H9 (cell line): ENCODE measurements around the gene ITIH4. TPM values are rescaled to one million over a fixed set of nuclear protein-coding genes. Genes with fewer than 3 reads are reported as not detected.

Experiments
- DNase-seq: peaks from one replicate; pipeline ENCODE4 v3.0.0-alpha.2; 2017
- H2AFZ ChIP-seq: one replicate; pipeline ENCODE4 v1.6.1; 2013; ENCODE audit warnings: mild to moderate bottlenecking, low read length, control low read depth, moderate library complexity
- H2AK5ac ChIP-seq: 2 replicates; pipeline ENCODE4 v1.6.1; 2013; ENCODE audit warnings: low read length, control low read depth, mixed read lengths; ENCODE audit not compliant: insufficient read length
- H2BK120ac ChIP-seq: one replicate; pipeline ENCODE4 v1.6.1; 2013; ENCODE audit warnings: low read depth, mild to moderate bottlenecking, low read length, control low read depth, inconsistent platforms; ENCODE audit not compliant: poor library complexity, severe bottlenecking
- H2BK12ac ChIP-seq: 2 replicates; pipeline ENCODE4 v1.6.1; 2013; ENCODE audit warnings: low read length, control low read depth, mixed read lengths, low read depth; ENCODE audit not compliant: insufficient read length
- H2BK15ac ChIP-seq: 2 replicates; pipeline ENCODE4 v1.6.1; 2013; ENCODE audit warnings: low read depth, low read length, control low read depth
- H2BK20ac ChIP-seq: one replicate; pipeline ENCODE4 v1.6.1; 2013; ENCODE audit warnings: low read depth, mild to moderate bottlenecking, low read length, control low read depth, inconsistent platforms; ENCODE audit not compliant: poor library complexity, severe bottlenecking
- H2BK5ac ChIP-seq: 2 replicates; pipeline ENCODE4 v1.6.1; 2013; ENCODE audit warnings: low read length, control low read depth, mixed read lengths; ENCODE audit not compliant: insufficient read length
- H3K14ac ChIP-seq: 2 replicates; pipeline ENCODE4 v1.6.1; 2013; ENCODE audit warnings: low read length, control low read depth; ENCODE audit not compliant: insufficient read depth
- H3K18ac ChIP-seq: 2 replicates; pipeline ENCODE4 v1.6.1; 2013; ENCODE audit warnings: low read depth, mild to moderate bottlenecking, mixed read lengths, low read length, control low read depth; ENCODE audit not compliant: insufficient read length
- H3K23ac ChIP-seq: 2 replicates; pipeline ENCODE4 v1.6.1; 2013; ENCODE audit warnings: low read length, control low read depth, mixed read lengths, low read depth; ENCODE audit not compliant: insufficient read length
- H3K23me2 ChIP-seq: 2 replicates; pipeline ENCODE4 v1.6.1; 2013; ENCODE audit warnings: low read depth, mild to moderate bottlenecking, mixed read lengths, low read length, control low read depth; ENCODE audit not compliant: insufficient read length, poor library complexity, severe bottlenecking
- H3K27ac ChIP-seq: 2 replicates; pipeline ENCODE4 v1.5.1; 2013; ENCODE audit warnings: low read length, control low read depth, mixed read lengths, low read depth; ENCODE audit not compliant: insufficient read length
- H3K27me3 ChIP-seq: 2 replicates; pipeline ENCODE4 v1.6.1; 2013; ENCODE audit warnings: low read length, control low read depth, inconsistent platforms; ENCODE audit not compliant: insufficient read depth
- H3K4ac ChIP-seq: 2 replicates; pipeline ENCODE4 v1.6.1; 2013; ENCODE audit warnings: low read depth, mild to moderate bottlenecking, control low read depth, inconsistent platforms, low read length, moderate library complexity
- H3K4me1 ChIP-seq: 2 replicates; pipeline ENCODE4 v1.6.1; 2013; ENCODE audit warnings: low read length, control low read depth, inconsistent platforms; ENCODE audit not compliant: insufficient read depth
- H3K4me2 ChIP-seq: 2 replicates; pipeline ENCODE4 v1.6.1; 2013; ENCODE audit warnings: low read length, control low read depth, mixed read lengths; ENCODE audit not compliant: insufficient read length, insufficient read depth
- H3K56ac ChIP-seq: 2 replicates; pipeline ENCODE4 v1.6.1; 2013; ENCODE audit warnings: low read depth, mild to moderate bottlenecking, mixed read lengths, low read length, control low read depth; ENCODE audit not compliant: insufficient read length
- H3K79me1 ChIP-seq: 2 replicates; pipeline ENCODE4 v1.6.1; 2013; ENCODE audit warnings: low read depth, mild to moderate bottlenecking, moderate library complexity, low read length, control low read depth, inconsistent platforms; ENCODE audit not compliant: insufficient read depth, poor library complexity, severe bottlenecking
- H3K79me2 ChIP-seq: 2 replicates; pipeline ENCODE4 v1.6.1; 2013; ENCODE audit warnings: low read length, control low read depth, inconsistent platforms; ENCODE audit not compliant: insufficient read depth
- H3K9ac ChIP-seq: 2 replicates; pipeline ENCODE4 v1.6.1; 2013; ENCODE audit warnings: low read length, control low read depth, mixed read lengths; ENCODE audit not compliant: insufficient read length; ENCODE audit errors: extremely low read depth
- H3K9me3 ChIP-seq: one replicate; pipeline ENCODE4 v1.6.1; 2013; ENCODE audit warnings: low read depth, low read length, inconsistent platforms; ENCODE audit not compliant: control insufficient read depth
- H3T11ph ChIP-seq: one replicate; pipeline ENCODE4 v1.6.1; 2013; ENCODE audit warnings: mild to moderate bottlenecking, low read length, control low read depth, inconsistent platforms
- H4K20me1 ChIP-seq: one replicate; pipeline ENCODE4 v1.6.1; 2013; ENCODE audit not compliant: control insufficient read depth, insufficient read length, insufficient read depth
- H4K5ac ChIP-seq: 2 replicates; pipeline ENCODE4 v1.6.1; 2013; ENCODE audit warnings: low read depth, mild to moderate bottlenecking, mixed read lengths, low read length, control low read depth; ENCODE audit not compliant: insufficient read length
- H4K8ac ChIP-seq: replicated peaks from 2 replicates; pipeline ENCODE4 v1.6.1; 2013; ENCODE audit warnings: low read length, control low read depth, mixed read lengths, low read depth; ENCODE audit not compliant: insufficient read length
- H4K91ac ChIP-seq: 2 replicates; pipeline ENCODE4 v1.6.1; 2013; ENCODE audit warnings: low read depth, mild to moderate bottlenecking, moderate library complexity, mixed read lengths, low read length, control low read depth; ENCODE audit not compliant: insufficient read length
- H3K27ac Mint-ChIP-seq, 3 experiments: 2 replicates in 2 of 3; 3 replicates in 1 of 3; pipeline ENCODE4 v1.8.0; 2020 to 2021; ENCODE audit warnings: mixed read lengths in 3 of 3, mild to moderate bottlenecking in 1 of 3, moderate library complexity in 1 of 3
- H3K27me3 Mint-ChIP-seq: 2 replicates; pipeline ENCODE4 v1.8.0; 2021; ENCODE audit warnings: low read depth, mild to moderate bottlenecking, moderate library complexity, mixed read lengths
- H3K36me3 Mint-ChIP-seq, 3 experiments: 2 replicates in 2 of 3; 3 replicates in 1 of 3; pipeline ENCODE4 v1.8.0; 2020 to 2021; ENCODE audit warnings: low read depth in 3 of 3, mixed read lengths in 3 of 3; ENCODE audit not compliant: insufficient read depth in 1 of 3
- H3K4me1 Mint-ChIP-seq, 2 experiments: 2 replicates each; pipeline ENCODE4 v1.8.0; 2020; ENCODE audit warnings: mixed read lengths in 2 of 2
- H3K4me3 Mint-ChIP-seq, 2 experiments: 2 replicates in 1 of 2; 3 replicates in 1 of 2; pipeline ENCODE4 v1.8.0; 2020 to 2021; ENCODE audit warnings: mild to moderate bottlenecking in 2 of 2, mixed read lengths in 2 of 2, moderate library complexity in 1 of 2
- H3K9me3 Mint-ChIP-seq, 2 experiments: 2 replicates in 1 of 2; 3 replicates in 1 of 2; pipeline ENCODE4 v1.8.0; 2020; ENCODE audit warnings: mild to moderate bottlenecking in 2 of 2, mixed read lengths in 2 of 2, moderate library complexity in 1 of 2
- WGBS: extraction: QIAGEN DNeasy Blood & Tissue Kit; methylation state at CpG from one replicate; pipeline ENCODE4 v1.1.7; 2013; ENCODE audit warnings: missing lambda C conversion rate, low lambda C conversion rate, mixed read lengths; ENCODE audit not compliant: insufficient read length; ENCODE audit errors: extremely low coverage; 5-methylcytosine and 5-hydroxymethylcytosine counted together
- total RNA-seq: library from RNA; stranded (reverse); gene quantifications from 2 replicates; pipeline ENCODE4 v1.2.1, GENCODE V29; 2021
- TF ChIP-seq, protein P1 (sequence below): fragments of 200-600 bp; sonication (generic); conservative IDR thresholded peaks from 3 replicates; pipeline ENCODE4 v1.8.0; 2021; ENCODE audit warnings: antibody characterized with exemption, mild to moderate bottlenecking

ITIH4 gene
- total RNA-seq, 1 experiment from 2014 or later, result 3.0 TPM

DNA sequence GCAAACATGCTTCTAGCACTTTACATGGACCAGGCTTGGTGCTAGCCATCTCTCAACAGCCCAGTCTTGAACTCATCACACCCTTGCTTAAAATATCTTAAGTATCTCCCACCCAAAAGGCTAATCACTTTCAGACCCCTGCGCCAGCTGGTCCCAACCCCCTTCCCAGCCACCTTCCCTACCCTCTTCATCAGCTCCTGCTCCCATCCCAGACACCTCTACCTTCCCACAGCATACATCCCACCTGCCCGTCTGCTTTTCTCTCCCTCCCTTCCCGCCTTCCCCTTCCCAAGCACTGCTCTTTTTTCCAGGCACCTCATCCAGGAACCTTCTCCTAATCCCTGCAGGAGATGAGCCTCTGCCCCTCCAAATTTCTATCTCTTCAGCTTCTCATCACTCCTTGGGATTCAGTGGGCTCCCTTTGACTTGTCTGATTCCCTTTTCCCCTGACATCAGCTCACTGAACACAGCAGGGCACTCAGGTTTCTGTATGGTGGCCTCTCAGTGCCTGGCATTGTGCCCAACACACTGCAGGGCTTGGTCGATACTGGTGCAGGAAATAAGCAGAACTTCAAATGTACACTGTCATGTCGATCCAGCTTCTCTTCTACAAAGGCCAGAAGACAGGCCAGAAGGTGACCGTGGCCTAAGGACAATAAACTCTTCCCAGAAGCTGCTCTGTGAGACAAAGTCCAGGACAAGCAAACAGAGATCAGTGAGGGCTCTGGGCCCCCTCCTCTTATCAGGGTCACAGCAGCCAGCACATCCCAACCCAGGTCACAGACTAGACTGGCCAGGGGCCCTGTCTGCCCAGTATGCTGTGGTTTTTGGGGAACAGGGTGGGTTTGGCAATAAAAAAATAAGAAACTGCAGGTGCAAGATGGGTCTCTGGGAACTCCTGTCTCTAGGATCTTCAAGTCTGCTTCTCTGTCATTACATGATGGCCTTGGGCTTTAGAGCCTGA lies 55.3 kb downstream of the ITIH4 start:
- Histone ChIP-seq H3K79me1 (no peaks in the 10 kb centered on the region), H3K56ac (no peak overlapping the region), H2AK5ac (no peak overlapping the region), H3K18ac (no peak overlapping the region), H4K8ac (no peak overlapping the region), H2BK120ac (no peak overlapping the region), H3K4me1 (no peaks in the 10 kb centered on the region), H3K14ac (no peak overlapping the region), H4K5ac (no peak overlapping the region), H3K27ac (no peak overlapping the region), H3K27me3 (no peaks in the 10 kb centered on the region), H3K23ac (no peak overlapping the region), H2BK20ac (no peak overlapping the region), H2AFZ (no peak overlapping the region), H2BK5ac (no peak overlapping the region), H4K20me1 (no peaks in the 10 kb centered on the region), H3K9me3 (no peaks in the 10 kb centered on the region), H3K23me2 (peaks cover under 1% of the 10 kb centered on the region), H3K9ac (no peak overlapping the region), H3K79me2 (no peaks in the 10 kb centered on the region), H2BK15ac (no peak overlapping the region), H3K4ac (no peak overlapping the region), H3T11ph (no peak overlapping the region), H2BK12ac (no peak overlapping the region), H4K91ac (no peak overlapping the region), H3K4me2 (no peak overlapping the region)
- H3K36me3 Mint-ChIP-seq, result no peaks in the 10 kb centered on the region
- H3K4me3 Mint-ChIP-seq, result no peak overlapping the region
- H3K27ac Mint-ChIP-seq, result no peak overlapping the region
- WGBS, result no CpG with 5 or more reads among the region's 6 CpGs
- no peaks in the 10 kb centered on the region for H3K9me3 Mint-ChIP-seq
- H3K27me3 Mint-ChIP-seq, result peaks cover 11% of the 10 kb centered on the region
- TF ChIP-seq, protein P1, sequence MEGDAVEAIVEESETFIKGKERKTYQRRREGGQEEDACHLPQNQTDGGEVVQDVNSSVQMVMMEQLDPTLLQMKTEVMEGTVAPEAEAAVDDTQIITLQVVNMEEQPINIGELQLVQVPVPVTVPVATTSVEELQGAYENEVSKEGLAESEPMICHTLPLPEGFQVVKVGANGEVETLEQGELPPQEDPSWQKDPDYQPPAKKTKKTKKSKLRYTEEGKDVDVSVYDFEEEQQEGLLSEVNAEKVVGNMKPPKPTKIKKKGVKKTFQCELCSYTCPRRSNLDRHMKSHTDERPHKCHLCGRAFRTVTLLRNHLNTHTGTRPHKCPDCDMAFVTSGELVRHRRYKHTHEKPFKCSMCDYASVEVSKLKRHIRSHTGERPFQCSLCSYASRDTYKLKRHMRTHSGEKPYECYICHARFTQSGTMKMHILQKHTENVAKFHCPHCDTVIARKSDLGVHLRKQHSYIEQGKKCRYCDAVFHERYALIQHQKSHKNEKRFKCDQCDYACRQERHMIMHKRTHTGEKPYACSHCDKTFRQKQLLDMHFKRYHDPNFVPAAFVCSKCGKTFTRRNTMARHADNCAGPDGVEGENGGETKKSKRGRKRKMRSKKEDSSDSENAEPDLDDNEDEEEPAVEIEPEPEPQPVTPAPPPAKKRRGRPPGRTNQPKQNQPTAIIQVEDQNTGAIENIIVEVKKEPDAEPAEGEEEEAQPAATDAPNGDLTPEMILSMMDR, result no peak
- H3K4me1 Mint-ChIP-seq, result peaks cover 0 to 6% of the 10 kb centered on the region in 2 experiments; a peak in 2 of 4 replicates
- DNase-seq, result no peak
